ENCODE measurements around the gene TLE1. TPM values are rescaled to one million over a fixed set of nuclear protein-coding genes. Genes with fewer than 3 reads are reported as not detected.

The TLE1 gene
- total and polyA plus RNA-seq, 2 experiments from 2014 or later: 100 to 117 TPM

GRCh38 chr9:81562231-81563019 is 126.9 kb downstream of the TLE1 start:
- Histone ChIP-seq H3K27me3 (no peaks in the 10 kb centered on the region), H3K79me2 (no peaks in the 10 kb centered on the region), H3K4me1 (ENCODE audit: insufficient read depth) (peaks cover 35% of the 10 kb centered on the region), H3K9me3 (ENCODE audit: low read depth) (no peaks in the 10 kb centered on the region), H3K9me2 (replicated peaks; ENCODE audit: insufficient read depth) (no peaks in the 10 kb centered on the region), H3K36me3 (replicated peaks; ENCODE audit: insufficient read depth, low read depth) (no peaks in the 10 kb centered on the region), H2AFZ (no peak overlapping the region), H3K27ac (peak overlapping the region; percentile 20), H4K20me1 (ENCODE audit: insufficient read depth, poor library complexity, severe bottlenecking) (no peaks in the 10 kb centered on the region), H3K4me3 (no peak overlapping the region), H3K4me2 (no peak overlapping the region)
- DNase-seq (ENCODE audit: low spot score): peak; percentile 35
- 82% methylated on average over 10 of the region's 10 CpGs for WGBS (ENCODE audit: low lambda C conversion rate, missing lambda C conversion rate)
- TF ChIP-seq EZH2phosphoT487 (IDR thresholded peaks at IDR 0.05; ENCODE audit: low read depth, severe bottlenecking, unreplicated experiment): no peak
- TF ChIP-seq EZH2 (IDR thresholded peaks at IDR 0.05; ENCODE audit: borderline replicate concordance): no peak
- TF ChIP-seq, protein P1, sequence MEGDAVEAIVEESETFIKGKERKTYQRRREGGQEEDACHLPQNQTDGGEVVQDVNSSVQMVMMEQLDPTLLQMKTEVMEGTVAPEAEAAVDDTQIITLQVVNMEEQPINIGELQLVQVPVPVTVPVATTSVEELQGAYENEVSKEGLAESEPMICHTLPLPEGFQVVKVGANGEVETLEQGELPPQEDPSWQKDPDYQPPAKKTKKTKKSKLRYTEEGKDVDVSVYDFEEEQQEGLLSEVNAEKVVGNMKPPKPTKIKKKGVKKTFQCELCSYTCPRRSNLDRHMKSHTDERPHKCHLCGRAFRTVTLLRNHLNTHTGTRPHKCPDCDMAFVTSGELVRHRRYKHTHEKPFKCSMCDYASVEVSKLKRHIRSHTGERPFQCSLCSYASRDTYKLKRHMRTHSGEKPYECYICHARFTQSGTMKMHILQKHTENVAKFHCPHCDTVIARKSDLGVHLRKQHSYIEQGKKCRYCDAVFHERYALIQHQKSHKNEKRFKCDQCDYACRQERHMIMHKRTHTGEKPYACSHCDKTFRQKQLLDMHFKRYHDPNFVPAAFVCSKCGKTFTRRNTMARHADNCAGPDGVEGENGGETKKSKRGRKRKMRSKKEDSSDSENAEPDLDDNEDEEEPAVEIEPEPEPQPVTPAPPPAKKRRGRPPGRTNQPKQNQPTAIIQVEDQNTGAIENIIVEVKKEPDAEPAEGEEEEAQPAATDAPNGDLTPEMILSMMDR (IDR thresholded peaks at IDR 0.05; ENCODE audit: poor library complexity): no peak

GRCh38 chr9:81560851-81561732 is 128.3 kb downstream of the TLE1 start:
- Histone ChIP-seq H3K9me2 (replicated peaks; ENCODE audit: insufficient read depth) (no peaks in the 10 kb centered on the region), H4K20me1 (ENCODE audit: insufficient read depth, poor library complexity, severe bottlenecking) (no peaks in the 10 kb centered on the region), H3K4me1 (ENCODE audit: insufficient read depth) (peaks cover 35% of the 10 kb centered on the region), H3K4me2 (no peak overlapping the region), H3K4me3 (no peak overlapping the region), H3K9me3 (ENCODE audit: low read depth) (no peaks in the 10 kb centered on the region), H2AFZ (no peak overlapping the region), H3K27me3 (no peaks in the 10 kb centered on the region), H3K27ac (peak overlapping the region; percentile 22), H3K79me2 (no peaks in the 10 kb centered on the region), H3K36me3 (replicated peaks; ENCODE audit: insufficient read depth, low read depth) (no peaks in the 10 kb centered on the region)
- TF ChIP-seq, protein P1 (IDR thresholded peaks at IDR 0.05; ENCODE audit: poor library complexity): no peak
- TF ChIP-seq EZH2phosphoT487 (IDR thresholded peaks at IDR 0.05; ENCODE audit: low read depth, severe bottlenecking, unreplicated experiment) (no peak), EZH2 (IDR thresholded peaks at IDR 0.05; ENCODE audit: borderline replicate concordance) (no peak)
- 83% methylated on average over 13 of the region's 13 CpGs for WGBS (ENCODE audit: low lambda C conversion rate, missing lambda C conversion rate)
- no peak for DNase-seq (ENCODE audit: low spot score)

DNA sequence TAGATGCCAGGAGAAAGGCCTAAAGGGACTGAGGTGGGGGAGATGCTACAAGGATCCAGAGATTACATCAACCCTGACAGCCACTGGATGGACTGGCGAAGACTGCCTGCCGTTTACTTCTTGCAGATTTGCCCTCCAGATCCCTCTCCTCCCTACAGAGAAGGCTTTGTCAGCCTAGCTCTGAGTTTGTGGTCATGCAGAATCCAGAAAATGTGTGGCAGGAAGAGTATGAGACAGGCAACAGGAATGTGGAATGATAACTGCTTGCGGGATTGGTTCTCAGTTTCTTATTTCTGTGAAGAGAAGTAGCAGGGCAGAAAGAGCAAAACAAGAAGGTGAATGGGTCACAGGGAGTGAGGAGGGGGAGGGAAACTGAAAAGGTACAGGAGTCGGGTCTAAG is 129.6 kb downstream of the TLE1 start:
- no peaks in the 10 kb centered on the region for H3K36me3 ChIP-seq (replicated peaks; ENCODE audit: insufficient read depth, low read depth)
- H3K9me2 ChIP-seq (replicated peaks; ENCODE audit: insufficient read depth): no peaks in the 10 kb centered on the region
- no peaks in the 10 kb centered on the region for H3K9me3 ChIP-seq (ENCODE audit: low read depth)
- no peak overlapping the region for H3K4me2 ChIP-seq
- TF ChIP-seq, protein P1 (IDR thresholded peaks at IDR 0.05; ENCODE audit: poor library complexity): no peak
- TF ChIP-seq EZH2 (IDR thresholded peaks at IDR 0.05; ENCODE audit: borderline replicate concordance) (no peak), EZH2phosphoT487 (IDR thresholded peaks at IDR 0.05; ENCODE audit: low read depth, severe bottlenecking, unreplicated experiment) (no peak)
- peak overlapping the region; percentile 56 for H3K27ac ChIP-seq
- peaks cover 30% of the 10 kb centered on the region for H3K4me1 ChIP-seq (ENCODE audit: insufficient read depth)
- WGBS (ENCODE audit: low lambda C conversion rate, missing lambda C conversion rate): 59% methylated on average over 4 of the region's 4 CpGs
- DNase-seq (ENCODE audit: low spot score): peak; percentile 46
- no peaks in the 10 kb centered on the region for H3K79me2 ChIP-seq
- no peaks in the 10 kb centered on the region for H4K20me1 ChIP-seq (ENCODE audit: insufficient read depth, poor library complexity, severe bottlenecking)
- H2AFZ ChIP-seq: peak overlapping the region; percentile 12
- no peaks in the 10 kb centered on the region for H3K27me3 ChIP-seq
- H3K4me3 ChIP-seq: no peak overlapping the region

All from hepatocyte (in vitro differentiated cells).